HG02610 (cell line): ENCODE data around the gene HLX.

Source experiments
- ATAC-seq: cut with Tn5 transposase; IDR thresholded peaks from one replicate; pipeline ENCODE4 v1.9.1; 2021; ENCODE audit warnings: mild to moderate bottlenecking, moderate library complexity; ENCODE audit not compliant: unreplicated experiment

The HLX gene

GRCh38 chr1:220924331-220924970 is 45.2 kb downstream of the HLX start:
- no peak for ATAC-seq

GRCh38 chr1:220925707-220926106 is 46.5 kb downstream of the HLX start:
- ATAC-seq, result no peak

DNA sequence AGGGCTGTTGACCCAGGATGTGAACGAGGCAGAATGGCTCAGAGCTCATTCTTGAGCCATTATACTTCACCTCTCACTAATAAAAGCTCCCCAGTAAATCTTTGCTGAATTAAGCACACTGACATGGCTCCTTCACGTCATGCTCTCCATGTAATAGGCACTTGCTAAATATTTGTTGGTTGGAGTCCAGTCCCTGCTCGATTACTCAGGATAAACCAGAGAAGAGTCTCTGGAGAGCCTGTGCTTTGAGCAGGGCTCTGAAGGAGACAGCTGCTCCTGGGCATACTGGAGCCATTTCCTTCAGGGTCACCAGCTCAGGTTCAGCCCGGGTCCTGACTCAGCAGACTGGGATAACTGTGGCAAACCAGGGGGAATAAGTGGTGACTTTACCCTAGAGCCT is 46.9 kb downstream of the HLX start:
- ATAC-seq, result no peak

- no peak for ATAC-seq
Observed at GRCh38 chr1:220927442-220927841, 48.2 kb downstream of the HLX start.

- no peak for ATAC-seq
Observed at GRCh38 chr1:220928320-220928719, 49.1 kb downstream of the HLX start.

GRCh38 chr1:220928725-220929300 is 49.6 kb downstream of the HLX start:
- no peak for ATAC-seq

DNA sequence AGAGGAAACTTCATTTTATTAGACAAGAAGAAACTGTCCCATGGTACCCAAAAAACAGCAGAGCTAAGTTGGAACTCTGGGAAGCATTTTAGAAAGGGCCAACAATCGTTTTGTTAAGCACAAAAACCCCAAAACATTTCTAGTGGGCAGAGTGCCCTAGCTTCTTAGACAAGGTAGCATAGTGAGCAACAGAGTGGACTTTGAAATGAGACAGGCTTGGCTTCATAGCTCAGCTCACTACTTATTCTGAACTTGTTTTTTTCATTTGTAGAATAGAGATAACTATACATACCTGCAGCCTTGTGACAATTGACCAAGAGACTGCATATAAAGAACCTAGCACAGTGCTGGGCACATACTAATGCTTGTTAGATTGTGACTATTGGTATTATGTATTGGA is 50.1 kb downstream of the HLX start:
- ATAC-seq, result no peak
